Heart left ventricle (tissue), 13 donors: ENCODE results near the gene CXCL12.

ENCODE experiments used
- POLR2A ChIP-seq, 2 donors: fragments of 450-650 bp; IDR thresholded peaks; one replicate each; pipeline ENCODE4 v1.6.1; 2017; ENCODE audit warnings: antibody characterized with exemption in 2 of 2, mild to moderate bottlenecking in 2 of 2, moderate library complexity in 2 of 2
- TF ChIP-seq, protein P1 (sequence below), 12 donors: fragments of 200-600 bp; sonication (generic) in 4 of 12; IDR thresholded peaks; one replicate each; pipeline versions ENCODE4 v1.5.0 to v1.8.0; 2018 to 2022; ENCODE audit warnings: antibody characterized with exemption in 12 of 12, mild to moderate bottlenecking in 5 of 12
- donor health status: ischemic (EF 13 %, LVEDD 7.1; RV severe dilation, severe dysfunction).
- donor health status: DM: no; HTN: yes; CAD: no.
- donor health status: DM: no; HTN: no; CAD: no.
- donor health status: ischemic (EF 25% LVEDD 6.9; RV normal size, moderate dysfunction).
- donor health status: ischemic (EF 25% LVEDD 5.7; RV mildly dilated, moderate dysfunction).
- donor health status: ischemic (EF 35%, LVEDD 5.7; RV mildly dilated, moderate dysfunction).
- donor health status: nonischemic (EF 11% LVEDD 7.7; RV severe dilation, severe dysfunction).
- donor health status: DM: yes; HTN: yes; CAD: no.
- donor health status: PGD.
- donor health status: ischemic (EF 29% LVEDD 5.4; RV normal size, mild dysfunction).
- donor health status: nonischemic (EF 23%, LVEDD 6.1; RV moderate dilation, normal function).

DNA sequence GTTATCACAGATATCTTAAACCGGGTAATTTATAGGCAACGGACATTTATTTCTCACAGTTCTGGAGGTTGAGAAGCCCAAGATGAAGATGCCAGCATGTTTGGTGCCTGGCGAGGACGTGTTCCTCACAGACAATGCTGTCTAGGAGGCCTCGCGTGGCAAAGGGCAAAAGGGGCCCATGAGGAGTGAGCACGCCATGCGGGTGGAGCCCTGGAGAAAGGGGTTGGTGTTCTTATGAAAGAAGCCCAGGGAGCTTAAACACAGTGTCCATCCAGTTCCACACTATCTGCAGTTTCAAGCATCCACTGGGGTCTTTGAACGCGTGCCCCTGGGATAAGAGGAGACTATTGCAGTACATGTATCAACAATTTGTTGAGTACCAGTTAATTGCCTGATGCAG, 51.4 kb downstream of the CXCL12 start:
- TF ChIP-seq, protein P1, sequence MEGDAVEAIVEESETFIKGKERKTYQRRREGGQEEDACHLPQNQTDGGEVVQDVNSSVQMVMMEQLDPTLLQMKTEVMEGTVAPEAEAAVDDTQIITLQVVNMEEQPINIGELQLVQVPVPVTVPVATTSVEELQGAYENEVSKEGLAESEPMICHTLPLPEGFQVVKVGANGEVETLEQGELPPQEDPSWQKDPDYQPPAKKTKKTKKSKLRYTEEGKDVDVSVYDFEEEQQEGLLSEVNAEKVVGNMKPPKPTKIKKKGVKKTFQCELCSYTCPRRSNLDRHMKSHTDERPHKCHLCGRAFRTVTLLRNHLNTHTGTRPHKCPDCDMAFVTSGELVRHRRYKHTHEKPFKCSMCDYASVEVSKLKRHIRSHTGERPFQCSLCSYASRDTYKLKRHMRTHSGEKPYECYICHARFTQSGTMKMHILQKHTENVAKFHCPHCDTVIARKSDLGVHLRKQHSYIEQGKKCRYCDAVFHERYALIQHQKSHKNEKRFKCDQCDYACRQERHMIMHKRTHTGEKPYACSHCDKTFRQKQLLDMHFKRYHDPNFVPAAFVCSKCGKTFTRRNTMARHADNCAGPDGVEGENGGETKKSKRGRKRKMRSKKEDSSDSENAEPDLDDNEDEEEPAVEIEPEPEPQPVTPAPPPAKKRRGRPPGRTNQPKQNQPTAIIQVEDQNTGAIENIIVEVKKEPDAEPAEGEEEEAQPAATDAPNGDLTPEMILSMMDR (IDR thresholded peaks at IDR 0.05): no peak
- no peak for TF ChIP-seq POLR2A (IDR thresholded peaks at IDR 0.05)
